ENCODE data around the gene ZFP42.
"Not testable (repeated sequence)": the region's sequence is repeated elsewhere in the genome, so short reads cannot be mapped to it uniquely, and the experiment has no call there.

The ZFP42 gene

DNA sequence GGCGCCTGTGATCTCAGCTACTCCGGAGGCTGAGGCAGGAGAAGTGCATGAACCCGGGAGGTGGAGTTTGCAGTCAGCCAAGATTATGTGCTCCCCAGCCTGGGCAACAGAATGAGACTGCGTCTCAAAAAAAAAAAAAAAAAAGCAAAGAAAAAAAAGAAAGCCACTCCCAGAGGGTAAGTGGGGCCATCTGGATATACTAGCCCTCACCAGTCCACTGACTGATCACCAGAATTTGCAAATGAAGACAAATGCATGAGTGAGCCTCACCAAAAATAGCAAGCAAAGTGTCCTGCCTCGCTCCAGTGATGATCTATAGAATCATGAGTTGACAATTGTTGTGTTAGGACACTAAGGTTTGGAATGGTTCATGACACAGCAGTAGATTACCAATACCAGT is 47.6 kb downstream of the ZFP42 start:
- Histone ChIP-seq H3K9me3 (ENCODE audit: control insufficient read depth, low read length) (no peaks in the 10 kb centered on the region), H3K4me1 (ENCODE audit: control insufficient read depth, insufficient read depth, low read length, poor library complexity, severe bottlenecking) (no peaks in the 10 kb centered on the region), H3K4me3 (ENCODE audit: extremely low read depth, insufficient read depth, low read length, poor library complexity, severe bottlenecking) (no peak overlapping the region), H3K36me3 (ENCODE audit: control insufficient read depth, insufficient read depth, low read length) (no peaks in the 10 kb centered on the region), H3K27ac (ENCODE audit: low read depth, low read length, severe bottlenecking) (no peak overlapping the region)
- 93 to 94% methylated on average over 3 to 5 of the region's 5 CpGs for WGBS, 2 experiments (ENCODE audit: insufficient coverage in 2 of 2)

DNA sequence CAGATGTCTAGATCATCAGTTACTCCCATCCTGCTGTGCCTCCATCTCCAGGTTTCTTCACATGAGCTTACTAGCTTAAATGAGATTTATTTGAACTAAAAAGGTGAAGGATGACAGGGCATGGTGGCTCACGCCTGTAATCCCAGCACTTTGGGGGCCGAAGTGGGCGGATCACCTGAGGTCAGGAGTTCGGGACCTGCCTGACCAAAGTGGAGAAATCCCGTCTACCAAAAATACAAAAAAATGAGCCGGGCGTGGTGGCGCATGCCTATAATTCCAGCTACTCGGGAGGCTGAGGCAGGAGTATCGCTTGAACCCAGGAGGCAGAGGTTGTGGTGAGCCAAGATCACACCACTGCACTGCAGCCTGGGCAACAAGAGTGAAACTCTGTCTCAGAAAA is 49.9 kb downstream of the ZFP42 start:
- H3K36me3 ChIP-seq (ENCODE audit: control insufficient read depth, insufficient read depth, low read length); H3K4me1 ChIP-seq (ENCODE audit: control insufficient read depth, insufficient read depth, low read length, poor library complexity, severe bottlenecking); H3K4me3 ChIP-seq (ENCODE audit: extremely low read depth, insufficient read depth, low read length, poor library complexity, severe bottlenecking); H3K27ac ChIP-seq (ENCODE audit: low read depth, low read length, severe bottlenecking); H3K9me3 ChIP-seq (ENCODE audit: control insufficient read depth, low read length): not testable (repeated sequence)
- WGBS, 2 experiments (ENCODE audit: insufficient coverage in 2 of 2) = 81 to 97% methylated on average over 5 to 9 of the region's 10 CpGs

DNA sequence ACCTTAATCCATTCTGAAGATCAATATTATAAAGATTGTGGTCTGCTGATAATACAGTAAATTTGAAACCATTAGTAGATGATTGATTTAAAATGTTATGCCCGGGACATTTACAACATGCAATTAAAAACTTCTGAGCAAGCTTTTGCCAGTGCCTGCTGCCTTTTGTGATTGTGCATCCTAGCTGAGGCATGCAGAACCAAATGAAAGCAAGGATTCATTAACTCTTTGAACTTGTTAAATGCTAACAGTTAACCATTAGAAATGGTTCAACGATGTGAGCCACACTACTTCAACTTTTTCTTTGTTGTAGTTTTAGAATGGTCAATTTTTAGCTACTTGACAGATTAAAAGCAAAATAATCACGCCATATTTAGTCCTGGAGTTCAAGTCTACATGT is 51.1 kb downstream of the ZFP42 start:
- Histone ChIP-seq H3K4me3 (ENCODE audit: extremely low read depth, insufficient read depth, low read length, poor library complexity, severe bottlenecking) (no peak overlapping the region), H3K4me1 (ENCODE audit: control insufficient read depth, insufficient read depth, low read length, poor library complexity, severe bottlenecking) (no peaks in the 10 kb centered on the region), H3K27ac (ENCODE audit: low read depth, low read length, severe bottlenecking) (no peak overlapping the region), H3K9me3 (ENCODE audit: control insufficient read depth, low read length) (no peaks in the 10 kb centered on the region), H3K36me3 (ENCODE audit: control insufficient read depth, insufficient read depth, low read length) (no peaks in the 10 kb centered on the region)
- 60 to 70% methylated on average over 1 to 2 of the region's 3 CpGs for whole genome bisulfite sequencing, 2 experiments (ENCODE audit: insufficient coverage in 2 of 2)

GRCh38 chr4:188053302-188053701 is 57.7 kb downstream of the ZFP42 start:
- 86 to 99% methylated on average over 8 to 9 of the region's 9 CpGs for WGBS, 2 experiments (ENCODE audit: insufficient coverage in 2 of 2)
- Histone ChIP-seq H3K36me3 (ENCODE audit: control insufficient read depth, insufficient read depth, low read length) (no peaks in the 10 kb centered on the region), H3K4me1 (ENCODE audit: control insufficient read depth, insufficient read depth, low read length, poor library complexity, severe bottlenecking) (no peaks in the 10 kb centered on the region), H3K9me3 (ENCODE audit: control insufficient read depth, low read length) (no peaks in the 10 kb centered on the region), H3K4me3 (ENCODE audit: extremely low read depth, insufficient read depth, low read length, poor library complexity, severe bottlenecking) (no peak overlapping the region), H3K27ac (ENCODE audit: low read depth, low read length, severe bottlenecking) (no peak overlapping the region)
